H9 (cell line): ENCODE measurements around the gene KMT2C. TPM values are rescaled to one million over a fixed set of nuclear protein-coding genes. Genes with fewer than 3 reads are reported as not detected.
"Not testable (repeated sequence)": the region's sequence is repeated elsewhere in the genome, so short reads cannot be mapped to it uniquely, and the experiment has no call there.

Experiments used
- DNase-seq: peaks from one replicate; pipeline ENCODE4 v3.0.0-alpha.2; 2017
- H2AFZ ChIP-seq: one replicate; pipeline ENCODE4 v1.6.1; 2013; ENCODE audit warnings: mild to moderate bottlenecking, low read length, control low read depth, moderate library complexity
- H2AK5ac ChIP-seq: 2 replicates; pipeline ENCODE4 v1.6.1; 2013; ENCODE audit warnings: low read length, control low read depth, mixed read lengths; ENCODE audit not compliant: insufficient read length
- H2BK120ac ChIP-seq: one replicate; pipeline ENCODE4 v1.6.1; 2013; ENCODE audit warnings: low read depth, mild to moderate bottlenecking, low read length, control low read depth, inconsistent platforms; ENCODE audit not compliant: poor library complexity, severe bottlenecking
- H2BK12ac ChIP-seq: 2 replicates; pipeline ENCODE4 v1.6.1; 2013; ENCODE audit warnings: low read length, control low read depth, mixed read lengths, low read depth; ENCODE audit not compliant: insufficient read length
- H2BK15ac ChIP-seq: 2 replicates; pipeline ENCODE4 v1.6.1; 2013; ENCODE audit warnings: low read depth, low read length, control low read depth
- H2BK20ac ChIP-seq: one replicate; pipeline ENCODE4 v1.6.1; 2013; ENCODE audit warnings: low read depth, mild to moderate bottlenecking, low read length, control low read depth, inconsistent platforms; ENCODE audit not compliant: poor library complexity, severe bottlenecking
- H2BK5ac ChIP-seq: 2 replicates; pipeline ENCODE4 v1.6.1; 2013; ENCODE audit warnings: low read length, control low read depth, mixed read lengths; ENCODE audit not compliant: insufficient read length
- H3K14ac ChIP-seq: 2 replicates; pipeline ENCODE4 v1.6.1; 2013; ENCODE audit warnings: low read length, control low read depth; ENCODE audit not compliant: insufficient read depth
- H3K18ac ChIP-seq: 2 replicates; pipeline ENCODE4 v1.6.1; 2013; ENCODE audit warnings: low read depth, mild to moderate bottlenecking, mixed read lengths, low read length, control low read depth; ENCODE audit not compliant: insufficient read length
- H3K23ac ChIP-seq: 2 replicates; pipeline ENCODE4 v1.6.1; 2013; ENCODE audit warnings: low read length, control low read depth, mixed read lengths, low read depth; ENCODE audit not compliant: insufficient read length
- H3K23me2 ChIP-seq: 2 replicates; pipeline ENCODE4 v1.6.1; 2013; ENCODE audit warnings: low read depth, mild to moderate bottlenecking, mixed read lengths, low read length, control low read depth; ENCODE audit not compliant: insufficient read length, poor library complexity, severe bottlenecking
- H3K27ac ChIP-seq: 2 replicates; pipeline ENCODE4 v1.5.1; 2013; ENCODE audit warnings: low read length, control low read depth, mixed read lengths, low read depth; ENCODE audit not compliant: insufficient read length
- H3K27me3 ChIP-seq: 2 replicates; pipeline ENCODE4 v1.6.1; 2013; ENCODE audit warnings: low read length, control low read depth, inconsistent platforms; ENCODE audit not compliant: insufficient read depth
- H3K4ac ChIP-seq: 2 replicates; pipeline ENCODE4 v1.6.1; 2013; ENCODE audit warnings: low read depth, mild to moderate bottlenecking, control low read depth, inconsistent platforms, low read length, moderate library complexity
- H3K4me1 ChIP-seq: 2 replicates; pipeline ENCODE4 v1.6.1; 2013; ENCODE audit warnings: low read length, control low read depth, inconsistent platforms; ENCODE audit not compliant: insufficient read depth
- H3K4me2 ChIP-seq: 2 replicates; pipeline ENCODE4 v1.6.1; 2013; ENCODE audit warnings: low read length, control low read depth, mixed read lengths; ENCODE audit not compliant: insufficient read length, insufficient read depth
- H3K56ac ChIP-seq: 2 replicates; pipeline ENCODE4 v1.6.1; 2013; ENCODE audit warnings: low read depth, mild to moderate bottlenecking, mixed read lengths, low read length, control low read depth; ENCODE audit not compliant: insufficient read length
- H3K79me1 ChIP-seq: 2 replicates; pipeline ENCODE4 v1.6.1; 2013; ENCODE audit warnings: low read depth, mild to moderate bottlenecking, moderate library complexity, low read length, control low read depth, inconsistent platforms; ENCODE audit not compliant: insufficient read depth, poor library complexity, severe bottlenecking
- H3K79me2 ChIP-seq: 2 replicates; pipeline ENCODE4 v1.6.1; 2013; ENCODE audit warnings: low read length, control low read depth, inconsistent platforms; ENCODE audit not compliant: insufficient read depth
- H3K9ac ChIP-seq: 2 replicates; pipeline ENCODE4 v1.6.1; 2013; ENCODE audit warnings: low read length, control low read depth, mixed read lengths; ENCODE audit not compliant: insufficient read length; ENCODE audit errors: extremely low read depth
- H3K9me3 ChIP-seq: one replicate; pipeline ENCODE4 v1.6.1; 2013; ENCODE audit warnings: low read depth, low read length, inconsistent platforms; ENCODE audit not compliant: control insufficient read depth
- H3T11ph ChIP-seq: one replicate; pipeline ENCODE4 v1.6.1; 2013; ENCODE audit warnings: mild to moderate bottlenecking, low read length, control low read depth, inconsistent platforms
- H4K20me1 ChIP-seq: one replicate; pipeline ENCODE4 v1.6.1; 2013; ENCODE audit not compliant: control insufficient read depth, insufficient read length, insufficient read depth
- H4K5ac ChIP-seq: 2 replicates; pipeline ENCODE4 v1.6.1; 2013; ENCODE audit warnings: low read depth, mild to moderate bottlenecking, mixed read lengths, low read length, control low read depth; ENCODE audit not compliant: insufficient read length
- H4K8ac ChIP-seq: replicated peaks from 2 replicates; pipeline ENCODE4 v1.6.1; 2013; ENCODE audit warnings: low read length, control low read depth, mixed read lengths, low read depth; ENCODE audit not compliant: insufficient read length
- H4K91ac ChIP-seq: 2 replicates; pipeline ENCODE4 v1.6.1; 2013; ENCODE audit warnings: low read depth, mild to moderate bottlenecking, moderate library complexity, mixed read lengths, low read length, control low read depth; ENCODE audit not compliant: insufficient read length
- H3K27ac Mint-ChIP-seq, 3 experiments: 2 replicates in 2 of 3; 3 replicates in 1 of 3; pipeline ENCODE4 v1.8.0; 2020 to 2021; ENCODE audit warnings: mixed read lengths in 3 of 3, mild to moderate bottlenecking in 1 of 3, moderate library complexity in 1 of 3
- H3K27me3 Mint-ChIP-seq: 2 replicates; pipeline ENCODE4 v1.8.0; 2021; ENCODE audit warnings: low read depth, mild to moderate bottlenecking, moderate library complexity, mixed read lengths
- H3K36me3 Mint-ChIP-seq, 3 experiments: 2 replicates in 2 of 3; 3 replicates in 1 of 3; pipeline ENCODE4 v1.8.0; 2020 to 2021; ENCODE audit warnings: low read depth in 3 of 3, mixed read lengths in 3 of 3; ENCODE audit not compliant: insufficient read depth in 1 of 3
- H3K4me1 Mint-ChIP-seq, 2 experiments: 2 replicates each; pipeline ENCODE4 v1.8.0; 2020; ENCODE audit warnings: mixed read lengths in 2 of 2
- H3K4me3 Mint-ChIP-seq, 2 experiments: 2 replicates in 1 of 2; 3 replicates in 1 of 2; pipeline ENCODE4 v1.8.0; 2020 to 2021; ENCODE audit warnings: mild to moderate bottlenecking in 2 of 2, mixed read lengths in 2 of 2, moderate library complexity in 1 of 2
- H3K9me3 Mint-ChIP-seq, 2 experiments: 2 replicates in 1 of 2; 3 replicates in 1 of 2; pipeline ENCODE4 v1.8.0; 2020; ENCODE audit warnings: mild to moderate bottlenecking in 2 of 2, mixed read lengths in 2 of 2, moderate library complexity in 1 of 2
- WGBS: extraction: QIAGEN DNeasy Blood & Tissue Kit; methylation state at CpG from one replicate; pipeline ENCODE4 v1.1.7; 2013; ENCODE audit warnings: missing lambda C conversion rate, low lambda C conversion rate, mixed read lengths; ENCODE audit not compliant: insufficient read length; ENCODE audit errors: extremely low coverage; 5-methylcytosine and 5-hydroxymethylcytosine counted together
- total RNA-seq: library from RNA; stranded (reverse); gene quantifications from 2 replicates; pipeline ENCODE4 v1.2.1, GENCODE V29; 2021
- TF ChIP-seq, protein P1 (sequence below): fragments of 200-600 bp; sonication (generic); conservative IDR thresholded peaks from 3 replicates; pipeline ENCODE4 v1.8.0; 2021; ENCODE audit warnings: antibody characterized with exemption, mild to moderate bottlenecking

KMT2C gene
- total RNA-seq, 1 experiment from 2014 or later = 32.2 TPM

DNA sequence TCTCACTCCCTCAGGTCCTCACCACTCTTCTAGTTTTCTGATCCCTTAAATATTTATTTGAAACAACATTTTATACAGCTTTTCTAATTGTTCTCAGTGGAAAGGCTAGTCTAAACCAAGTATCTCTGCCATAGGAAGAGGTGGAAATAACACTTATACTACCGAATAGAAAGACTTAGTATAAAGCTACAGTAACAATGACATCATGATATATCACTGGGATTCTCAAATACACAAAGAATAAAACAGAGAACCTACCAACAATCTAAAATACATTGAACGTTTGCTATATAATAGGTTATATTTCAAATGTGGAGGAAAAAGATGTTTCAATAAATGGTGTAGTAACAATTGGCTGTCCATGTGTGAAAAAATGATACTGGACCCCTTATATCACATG lies 142.9 kb downstream of the KMT2C start:
- H3K56ac ChIP-seq = no peak overlapping the region
- H2AFZ ChIP-seq = no peak overlapping the region
- no peak overlapping the region for H3K4me2 ChIP-seq
- no peak overlapping the region for H3K27ac ChIP-seq
- no peaks in the 10 kb centered on the region for H3K9me3 ChIP-seq
- no peak overlapping the region for H2AK5ac ChIP-seq
- no peak overlapping the region for H3K4ac ChIP-seq
- no peak overlapping the region for H4K91ac ChIP-seq
- Mint-ChIP-seq H3K27me3 (no peaks in the 10 kb centered on the region), H3K36me3 (peaks cover 21 to 27% (median 22%) of the 10 kb centered on the region in 3 experiments), H3K4me1 (peaks cover 17 to 21% of the 10 kb centered on the region in 2 experiments), H3K4me3 (no peak overlapping the region), H3K27ac (peak overlapping the region in 1 of 3 experiments; percentile 4; a peak in 1 of 7 replicates), H3K9me3 (peaks cover 7 to 10% of the 10 kb centered on the region in 2 experiments; a peak in 3 of 5 replicates)
- H4K8ac ChIP-seq = no peak overlapping the region
- H4K20me1 ChIP-seq = no peaks in the 10 kb centered on the region
- H3K79me1 ChIP-seq = no peaks in the 10 kb centered on the region
- DNase-seq = no peak
- no peak overlapping the region for H4K5ac ChIP-seq
- H2BK15ac ChIP-seq = no peak overlapping the region
- no peak overlapping the region for H3K9ac ChIP-seq
- no peak overlapping the region for H2BK120ac ChIP-seq
- H3K23me2 ChIP-seq = no peaks in the 10 kb centered on the region
- H2BK5ac ChIP-seq = no peak overlapping the region
- H3K23ac ChIP-seq = no peak overlapping the region
- H3K79me2 ChIP-seq = no peaks in the 10 kb centered on the region
- WGBS = no CpG with 5 or more reads among the region's 2 CpGs
- H3K18ac ChIP-seq = no peak overlapping the region
- H2BK12ac ChIP-seq = no peak overlapping the region
- no peak overlapping the region for H2BK20ac ChIP-seq
- no peak overlapping the region for H3T11ph ChIP-seq
- peaks cover 5% of the 10 kb centered on the region; the same call in 1 of the 2 replicates for H3K4me1 ChIP-seq
- H3K14ac ChIP-seq = no peak overlapping the region
- TF ChIP-seq, protein P1, sequence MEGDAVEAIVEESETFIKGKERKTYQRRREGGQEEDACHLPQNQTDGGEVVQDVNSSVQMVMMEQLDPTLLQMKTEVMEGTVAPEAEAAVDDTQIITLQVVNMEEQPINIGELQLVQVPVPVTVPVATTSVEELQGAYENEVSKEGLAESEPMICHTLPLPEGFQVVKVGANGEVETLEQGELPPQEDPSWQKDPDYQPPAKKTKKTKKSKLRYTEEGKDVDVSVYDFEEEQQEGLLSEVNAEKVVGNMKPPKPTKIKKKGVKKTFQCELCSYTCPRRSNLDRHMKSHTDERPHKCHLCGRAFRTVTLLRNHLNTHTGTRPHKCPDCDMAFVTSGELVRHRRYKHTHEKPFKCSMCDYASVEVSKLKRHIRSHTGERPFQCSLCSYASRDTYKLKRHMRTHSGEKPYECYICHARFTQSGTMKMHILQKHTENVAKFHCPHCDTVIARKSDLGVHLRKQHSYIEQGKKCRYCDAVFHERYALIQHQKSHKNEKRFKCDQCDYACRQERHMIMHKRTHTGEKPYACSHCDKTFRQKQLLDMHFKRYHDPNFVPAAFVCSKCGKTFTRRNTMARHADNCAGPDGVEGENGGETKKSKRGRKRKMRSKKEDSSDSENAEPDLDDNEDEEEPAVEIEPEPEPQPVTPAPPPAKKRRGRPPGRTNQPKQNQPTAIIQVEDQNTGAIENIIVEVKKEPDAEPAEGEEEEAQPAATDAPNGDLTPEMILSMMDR = no peak
- H3K27me3 ChIP-seq = no peaks in the 10 kb centered on the region

DNA sequence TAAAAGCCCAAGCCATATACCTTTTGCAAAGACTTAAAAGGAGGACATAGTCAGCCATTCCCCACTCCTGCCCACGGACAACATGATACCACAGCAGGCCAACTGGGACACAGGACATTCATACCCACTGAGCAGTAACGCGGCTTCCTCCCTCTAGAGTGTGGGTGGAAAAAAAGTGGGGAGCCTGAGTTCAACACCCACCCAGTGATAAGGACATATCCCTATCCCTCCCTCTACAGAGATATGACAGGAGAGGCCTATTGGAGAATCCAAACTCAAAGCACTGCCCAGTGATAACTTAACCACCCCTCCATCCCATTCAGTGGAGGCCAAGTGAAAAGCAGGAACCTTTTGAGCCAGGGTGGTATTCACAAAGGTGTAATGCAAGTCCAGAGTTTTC lies 148.8 kb downstream of the KMT2C start:
- not testable (repeated sequence) for H3T11ph ChIP-seq, DNase-seq, H3K27me3 Mint-ChIP-seq, H3K56ac ChIP-seq, H3K4me1 ChIP-seq, H3K9ac ChIP-seq, H3K9me3 ChIP-seq, H3K4me1 Mint-ChIP-seq, H3K23me2 ChIP-seq, H4K5ac ChIP-seq, H2BK20ac ChIP-seq, H2AK5ac ChIP-seq, H3K4me2 ChIP-seq, H2BK120ac ChIP-seq, H4K8ac ChIP-seq, H3K14ac ChIP-seq, H3K18ac ChIP-seq, H3K4me3 Mint-ChIP-seq, H2BK12ac ChIP-seq, H3K27ac ChIP-seq, H4K91ac ChIP-seq, H3K4ac ChIP-seq, H3K27me3 ChIP-seq, H3K9me3 Mint-ChIP-seq, H3K23ac ChIP-seq, H2BK5ac ChIP-seq, H2BK15ac ChIP-seq, H3K79me1 ChIP-seq, H3K79me2 ChIP-seq, H3K27ac Mint-ChIP-seq, H4K20me1 ChIP-seq, H2AFZ ChIP-seq
- WGBS = no CpG with 5 or more reads among the region's 3 CpGs
- peaks cover 7 to 17% (median 8%) of the 10 kb centered on the region in 3 experiments for H3K36me3 Mint-ChIP-seq
